Trophoblast cell (in vitro differentiated cells and primary cell): ENCODE data around the gene NR1I2.

Source experiments
- DNase-seq, 2 donors: peaks; one replicate each; pipeline ENCODE4 v3.0.0-alpha.2; 2016
- H2AFZ ChIP-seq: 2 replicates; pipeline ENCODE4 v1.6.1; 2013; ENCODE audit warnings: low read length, moderate library complexity, mild to moderate bottlenecking; ENCODE audit not compliant: insufficient read depth, poor library complexity
- H2AK5ac ChIP-seq: 2 replicates; pipeline ENCODE4 v1.6.1; 2013; ENCODE audit warnings: mild to moderate bottlenecking, low read length
- H2BK120ac ChIP-seq: 2 replicates; pipeline ENCODE4 v1.6.1; 2013; ENCODE audit warnings: low read length, mild to moderate bottlenecking, moderate library complexity; ENCODE audit not compliant: insufficient read depth, poor library complexity
- H2BK12ac ChIP-seq: 2 replicates; pipeline ENCODE4 v1.6.1; 2013; ENCODE audit warnings: mild to moderate bottlenecking, low read length, moderate library complexity
- H2BK5ac ChIP-seq: 2 replicates; pipeline ENCODE4 v1.6.1; 2013; ENCODE audit warnings: low read length, low read depth, moderate library complexity, mild to moderate bottlenecking; ENCODE audit not compliant: poor library complexity
- H3K14ac ChIP-seq: 2 replicates; pipeline ENCODE4 v1.6.1; 2013; ENCODE audit warnings: mild to moderate bottlenecking, low read length
- H3K18ac ChIP-seq: 2 replicates; pipeline ENCODE4 v1.6.1; 2013; ENCODE audit warnings: mild to moderate bottlenecking, low read length
- H3K23ac ChIP-seq: 2 replicates; pipeline ENCODE4 v1.6.1; 2013; ENCODE audit warnings: low read length
- H3K27ac ChIP-seq: 2 replicates; pipeline ENCODE4 v1.5.1; 2013; ENCODE audit warnings: low read depth, mild to moderate bottlenecking, inconsistent platforms, low read length, moderate library complexity
- H3K27me3 ChIP-seq: 2 replicates; pipeline ENCODE4 v1.6.1; 2013; ENCODE audit warnings: inconsistent platforms, mild to moderate bottlenecking, low read length, moderate library complexity; ENCODE audit not compliant: insufficient read depth
- H3K36me3 ChIP-seq, 2 experiments: 1 replicate in 1 of 2; 2 replicates in 1 of 2; pipeline ENCODE4 v1.6.1; 2013; ENCODE audit warnings: low read length in 2 of 2, mild to moderate bottlenecking in 2 of 2, moderate library complexity in 1 of 2; ENCODE audit not compliant: insufficient read depth in 2 of 2, control insufficient read depth in 1 of 2
- H3K4ac ChIP-seq: 2 replicates; pipeline ENCODE4 v1.6.1; 2013; ENCODE audit warnings: low read depth, mild to moderate bottlenecking, low read length, moderate library complexity
- H3K4me1 ChIP-seq, 2 experiments: 1 replicate in 1 of 2; 2 replicates in 1 of 2; pipeline ENCODE4 v1.6.1; 2013; ENCODE audit warnings: low read length in 2 of 2, mild to moderate bottlenecking in 2 of 2, moderate library complexity in 1 of 2; ENCODE audit not compliant: insufficient read depth in 2 of 2, control insufficient read depth in 1 of 2
- H3K4me2 ChIP-seq: 2 replicates; pipeline ENCODE4 v1.6.1; 2013; ENCODE audit warnings: inconsistent platforms, mild to moderate bottlenecking, low read length, moderate library complexity
- H3K4me3 ChIP-seq: 2 replicates; pipeline ENCODE4 v1.5.1; 2013; ENCODE audit warnings: mild to moderate bottlenecking, low read depth, low read length, inconsistent platforms
- H3K79me1 ChIP-seq: one replicate; pipeline ENCODE4 v1.6.1; 2013; ENCODE audit warnings: low read length
- H3K79me2 ChIP-seq: 2 replicates; pipeline ENCODE4 v1.6.1; 2013; ENCODE audit warnings: low read length, mild to moderate bottlenecking; ENCODE audit not compliant: control insufficient read depth, insufficient read depth, poor library complexity
- H3K9ac ChIP-seq: 2 replicates; pipeline ENCODE4 v1.6.1; 2013; ENCODE audit warnings: mild to moderate bottlenecking, low read length
- H3K9me3 ChIP-seq: 2 replicates; pipeline ENCODE4 v1.6.1; 2013; ENCODE audit warnings: low read depth, mild to moderate bottlenecking, control low read depth, inconsistent platforms, low read length; ENCODE audit not compliant: insufficient read depth
- H4K12ac ChIP-seq: 2 replicates; pipeline ENCODE4 v1.6.1; 2013; ENCODE audit warnings: low read depth, mild to moderate bottlenecking, low read length, moderate library complexity
- H4K8ac ChIP-seq: 2 replicates; pipeline ENCODE4 v1.6.1; 2013; ENCODE audit warnings: low read depth, mild to moderate bottlenecking, low read length, moderate library complexity
- H4K91ac ChIP-seq: one replicate; pipeline ENCODE4 v1.6.1; 2013; ENCODE audit warnings: low read depth, mild to moderate bottlenecking, low read length, moderate library complexity
- WGBS: extraction: QIAGEN DNeasy Blood & Tissue Kit; methylation state at CpG from one replicate; pipeline ENCODE4 v1.1.7; 2013; ENCODE audit warnings: missing lambda C conversion rate; ENCODE audit not compliant: insufficient read length, insufficient coverage; ENCODE audit errors: extremely low coverage; 5-methylcytosine and 5-hydroxymethylcytosine counted together

The NR1I2 gene

GRCh38 chr3:119779731-119780383 is 2.0 kb upstream of the NR1I2 start:
- Histone ChIP-seq H3K14ac (no peak overlapping the region), H3K4me3 (no peak overlapping the region), H3K27me3 (no peaks in the 10 kb centered on the region), H3K23ac (no peak overlapping the region), H3K27ac (no peak overlapping the region), H3K4ac (no peak overlapping the region), H4K8ac (no peak overlapping the region), H3K4me1 (no peaks in the 10 kb centered on the region), H2BK120ac (no peak overlapping the region), H2BK12ac (no peak overlapping the region), H3K79me2 (no peaks in the 10 kb centered on the region), H2AK5ac (no peak overlapping the region), H2AFZ (no peak overlapping the region), H3K4me2 (no peak overlapping the region), H2BK5ac (no peak overlapping the region), H3K9ac (no peak overlapping the region), H3K79me1 (no peaks in the 10 kb centered on the region), H4K12ac (no peak overlapping the region), H3K9me3 (no peaks in the 10 kb centered on the region), H4K91ac (no peak overlapping the region), H3K18ac (no peak overlapping the region), H3K36me3 (no peaks in the 10 kb centered on the region)
- no peak for DNase-seq
- no CpG with 5 or more reads among the region's 2 CpGs for WGBS

DNA sequence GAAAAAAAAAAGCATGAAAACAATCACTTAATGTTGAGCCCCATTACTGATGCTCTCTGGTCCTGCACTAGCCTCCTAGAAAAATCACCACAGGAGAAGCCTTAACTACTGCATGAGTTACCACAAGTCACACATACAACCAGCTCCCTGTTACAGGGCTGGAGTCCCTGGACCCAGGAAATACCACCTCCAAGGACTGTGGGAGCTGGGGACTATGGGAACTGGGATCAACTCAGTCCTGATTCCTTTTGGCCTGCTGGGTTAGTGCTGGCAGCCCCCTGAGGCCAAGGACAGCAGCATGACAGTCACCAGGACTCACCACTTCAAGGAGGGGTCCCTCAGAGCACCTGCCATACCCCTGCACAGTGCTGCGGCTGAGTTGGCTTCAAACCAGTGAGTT is 559 bp downstream of the NR1I2 start:
- H3K4me1 ChIP-seq, result no peaks in the 10 kb centered on the region
- H4K12ac ChIP-seq, result no peak overlapping the region
- no peak overlapping the region for H2BK5ac ChIP-seq
- no peaks in the 10 kb centered on the region for H3K36me3 ChIP-seq
- H4K91ac ChIP-seq, result no peak overlapping the region
- no peak overlapping the region for H3K9ac ChIP-seq
- H3K4ac ChIP-seq, result no peak overlapping the region
- no peak overlapping the region for H3K14ac ChIP-seq
- no peak overlapping the region for H2AFZ ChIP-seq
- no CpG with 5 or more reads among the region's 1 CpG for WGBS
- H3K27me3 ChIP-seq, result no peaks in the 10 kb centered on the region
- no peak overlapping the region for H2AK5ac ChIP-seq
- H3K4me2 ChIP-seq, result no peak overlapping the region
- H3K9me3 ChIP-seq, result no peaks in the 10 kb centered on the region
- H2BK120ac ChIP-seq, result no peak overlapping the region
- H2BK12ac ChIP-seq, result no peak overlapping the region
- H3K4me3 ChIP-seq, result no peak overlapping the region
- H3K27ac ChIP-seq, result no peak overlapping the region
- no peak for DNase-seq
- no peaks in the 10 kb centered on the region for H3K79me1 ChIP-seq
- H3K23ac ChIP-seq, result no peak overlapping the region
- no peak overlapping the region for H4K8ac ChIP-seq
- H3K18ac ChIP-seq, result no peak overlapping the region
- no peaks in the 10 kb centered on the region for H3K79me2 ChIP-seq

- no peak overlapping the region for H3K9ac ChIP-seq
- H3K4ac ChIP-seq, result no peak overlapping the region
- H3K9me3 ChIP-seq, result no peaks in the 10 kb centered on the region
- H3K23ac ChIP-seq, result no peak overlapping the region
- no peak overlapping the region for H4K12ac ChIP-seq
- H2BK120ac ChIP-seq, result no peak overlapping the region
- no peaks in the 10 kb centered on the region for H3K79me1 ChIP-seq
- no peak overlapping the region for H2AFZ ChIP-seq
- H3K36me3 ChIP-seq, result no peaks in the 10 kb centered on the region
- no peak for DNase-seq
- no peaks in the 10 kb centered on the region for H3K79me2 ChIP-seq
- no peak overlapping the region for H3K14ac ChIP-seq
- no peak overlapping the region for H4K8ac ChIP-seq
- no peak overlapping the region for H3K18ac ChIP-seq
- no peaks in the 10 kb centered on the region for H3K4me1 ChIP-seq
- no peak overlapping the region for H4K91ac ChIP-seq
- no peak overlapping the region for H2BK12ac ChIP-seq
- WGBS, result no CpG with 5 or more reads among the region's 2 CpGs
- no peak overlapping the region for H3K4me2 ChIP-seq
- no peak overlapping the region for H2AK5ac ChIP-seq
- H3K27ac ChIP-seq, result no peak overlapping the region
- H3K27me3 ChIP-seq, result no peaks in the 10 kb centered on the region
- H3K4me3 ChIP-seq, result no peak overlapping the region
- no peak overlapping the region for H2BK5ac ChIP-seq
These were observed 1.4 kb downstream of the NR1I2 start for GRCh38 chr3:119783255-119783654.

- Histone ChIP-seq H3K27me3 (no peaks in the 10 kb centered on the region), H3K4me1 (no peaks in the 10 kb centered on the region), H3K9me3 (no peaks in the 10 kb centered on the region), H3K27ac (no peak overlapping the region), H4K91ac (no peak overlapping the region), H2BK5ac (no peak overlapping the region), H2AK5ac (no peak overlapping the region), H4K8ac (no peak overlapping the region), H2AFZ (no peak overlapping the region), H3K79me1 (no peaks in the 10 kb centered on the region), H2BK120ac (no peak overlapping the region), H3K18ac (no peak overlapping the region), H3K36me3 (no peaks in the 10 kb centered on the region), H3K4me2 (no peak overlapping the region), H3K9ac (no peak overlapping the region), H3K23ac (no peak overlapping the region), H3K4ac (no peak overlapping the region), H3K79me2 (no peaks in the 10 kb centered on the region), H3K14ac (no peak overlapping the region), H2BK12ac (no peak overlapping the region), H4K12ac (no peak overlapping the region), H3K4me3 (no peak overlapping the region)
- no peak for DNase-seq
- no CpG with 5 or more reads among the region's 7 CpGs for WGBS
These were observed 2.0 kb downstream of the NR1I2 start for GRCh38 chr3:119783883-119784282.
